Skeletal muscle tissue (tissue), 4 donors: ENCODE results near the gene CEACAM1. TPM values are rescaled to one million over a fixed set of nuclear protein-coding genes. Genes with fewer than 3 reads are reported as not detected.
"Not testable (repeated sequence)": the region's sequence is repeated elsewhere in the genome, so short reads cannot be mapped to it uniquely, and the experiment has no call there.

Experiments
- H3K27ac ChIP-seq: one replicate; pipeline ENCODE4 v1.7.0; 2013; ENCODE audit warnings: mild to moderate bottlenecking, low read depth, low read length, inconsistent platforms
- H3K27me3 ChIP-seq, 3 donors: one replicate each; pipeline ENCODE4 v1.7.0; 2013; ENCODE audit warnings: low read length in 3 of 3; ENCODE audit not compliant: control insufficient read depth in 3 of 3, insufficient read depth in 3 of 3
- H3K36me3 ChIP-seq, 3 donors: one replicate each; pipeline ENCODE4 v1.7.0; 2013; ENCODE audit warnings: low read length in 3 of 3; ENCODE audit not compliant: control insufficient read depth in 3 of 3, insufficient read depth in 3 of 3
- H3K4me1 ChIP-seq, 3 donors: one replicate each; pipeline ENCODE4 v1.7.0; 2013; ENCODE audit warnings: low read length in 3 of 3, mild to moderate bottlenecking in 3 of 3; ENCODE audit not compliant: control insufficient read depth in 3 of 3, insufficient read depth in 3 of 3
- H3K4me3 ChIP-seq, 3 donors: one replicate each; pipeline ENCODE4 v1.7.0; 2013; ENCODE audit warnings: low read length in 3 of 3
- H3K9ac ChIP-seq, 3 donors: one replicate each; pipeline ENCODE4 v1.7.0; 2013; ENCODE audit warnings: low read length in 3 of 3, mild to moderate bottlenecking in 3 of 3, moderate library complexity in 2 of 3, low read depth in 1 of 3
- H3K9me3 ChIP-seq, 3 donors: one replicate each; pipeline ENCODE4 v1.7.0; 2013; ENCODE audit warnings: low read length in 3 of 3; ENCODE audit not compliant: control insufficient read depth in 3 of 3
- total RNA-seq: library from RNA; depleted of rRNA; stranded (reverse); fragments of >200 nt; gene quantifications from one replicate; pipeline ENCODE4 v1.2.3, GENCODE V29; 2014
- donor health status: Osteomylitis.

CEACAM1 gene
- total RNA-seq, 1 donor from 2014 or later: 0.52 TPM

- Histone ChIP-seq H3K4me1 (peaks cover 4 to 8% (median 4%) of the 10 kb centered on the region in 3 donors), H3K27ac (peak overlapping the region; percentile 17), H3K9ac (no peak overlapping the region)
Measured at GRCh38 chr19:42497492-42498168, 30.7 kb downstream of the CEACAM1 start.

GRCh38 chr19:42496460-42497133 is 31.7 kb downstream of the CEACAM1 start:
- H3K9ac ChIP-seq: no peak overlapping the region
- H3K36me3 ChIP-seq: no peaks in the 10 kb centered on the region
- peaks cover 4 to 8% (median 4%) of the 10 kb centered on the region in 3 donors for H3K4me1 ChIP-seq
- H3K4me3 ChIP-seq: no peak overlapping the region
- no peaks in the 10 kb centered on the region for H3K27me3 ChIP-seq
- no peaks in the 10 kb centered on the region for H3K9me3 ChIP-seq
- no peak overlapping the region for H3K27ac ChIP-seq

More at GRCh38 chr19:42497492-42498168, 30.7 kb downstream of the CEACAM1 start:
- Histone ChIP-seq H3K27me3 (no peaks in the 10 kb centered on the region), H3K36me3 (no peaks in the 10 kb centered on the region), H3K9me3 (no peaks in the 10 kb centered on the region), H3K4me3 (no peak overlapping the region)

- Histone ChIP-seq H3K9me3 (no peaks in the 10 kb centered on the region), H3K9ac (no peak overlapping the region), H3K27ac (no peak overlapping the region)
Measured at GRCh38 chr19:42495663-42496062, 32.6 kb downstream of the CEACAM1 start.

GRCh38 chr19:42494321-42494720 is 34.0 kb downstream of the CEACAM1 start:
- H3K27me3 ChIP-seq: no peaks in the 10 kb centered on the region
- no peak overlapping the region for H3K9ac ChIP-seq
- no peaks in the 10 kb centered on the region for H3K9me3 ChIP-seq
- no peak overlapping the region for H3K27ac ChIP-seq
- peaks cover 4 to 8% (median 4%) of the 10 kb centered on the region in 3 donors for H3K4me1 ChIP-seq
- no peak overlapping the region for H3K4me3 ChIP-seq
- no peaks in the 10 kb centered on the region for H3K36me3 ChIP-seq

More at GRCh38 chr19:42495663-42496062, 32.6 kb downstream of the CEACAM1 start:
- Histone ChIP-seq H3K4me3 (no peak overlapping the region), H3K4me1 (peaks cover 4 to 8% (median 4%) of the 10 kb centered on the region in 3 donors), H3K27me3 (no peaks in the 10 kb centered on the region), H3K36me3 (no peaks in the 10 kb centered on the region)

- H3K27me3 ChIP-seq: no peaks in the 10 kb centered on the region
- H3K4me3 ChIP-seq: no peak overlapping the region
- H3K9me3 ChIP-seq: no peaks in the 10 kb centered on the region
- H3K36me3 ChIP-seq: no peaks in the 10 kb centered on the region
- no peak overlapping the region for H3K9ac ChIP-seq
- no peak overlapping the region for H3K27ac ChIP-seq
- no peaks in the 10 kb centered on the region for H3K4me1 ChIP-seq
Measured at GRCh38 chr19:42488783-42489521, 39.3 kb downstream of the CEACAM1 start.

- Histone ChIP-seq H3K36me3 (no peaks in the 10 kb centered on the region), H3K9me3 (no peaks in the 10 kb centered on the region), H3K4me1 (no peaks in the 10 kb centered on the region), H3K4me3 (no peak overlapping the region), H3K9ac (no peak overlapping the region), H3K27ac (no peak overlapping the region), H3K27me3 (no peaks in the 10 kb centered on the region)
Measured at GRCh38 chr19:42487798-42488178, 40.5 kb downstream of the CEACAM1 start.

GRCh38 chr19:42487032-42487797 is 41.1 kb downstream of the CEACAM1 start:
- Histone ChIP-seq H3K27me3 (no peaks in the 10 kb centered on the region), H3K27ac (no peak overlapping the region), H3K9ac (no peak overlapping the region), H3K4me3 (no peak overlapping the region), H3K36me3 (no peaks in the 10 kb centered on the region), H3K4me1 (no peaks in the 10 kb centered on the region), H3K9me3 (no peaks in the 10 kb centered on the region)

- not testable (repeated sequence) for H3K36me3 ChIP-seq, H3K27me3 ChIP-seq, H3K9ac ChIP-seq, H3K4me3 ChIP-seq, H3K9me3 ChIP-seq, H3K27ac ChIP-seq, H3K4me1 ChIP-seq
Measured at GRCh38 chr19:42485036-42485435, 43.2 kb downstream of the CEACAM1 start.

- H3K9ac ChIP-seq: no peak overlapping the region
Measured at GRCh38 chr19:42480335-42481095, 47.8 kb downstream of the CEACAM1 start.

More at GRCh38 chr19:42480335-42481095, 47.8 kb downstream of the CEACAM1 start:
- H3K27me3 ChIP-seq: no peaks in the 10 kb centered on the region
- no peak overlapping the region for H3K4me3 ChIP-seq
- H3K27ac ChIP-seq: no peak overlapping the region
- H3K9me3 ChIP-seq: no peaks in the 10 kb centered on the region
- no peaks in the 10 kb centered on the region for H3K4me1 ChIP-seq
- H3K36me3 ChIP-seq: no peaks in the 10 kb centered on the region
